Neural progenitor cell (in vitro differentiated cells): ENCODE data around the gene NCAM1. TPM values are rescaled to one million over a fixed set of nuclear protein-coding genes. Genes with fewer than 3 reads are reported as not detected.

ENCODE experiments used
- DNase-seq: peaks from one replicate; pipeline ENCODE4 v3.0.0-alpha.2; 2016; ENCODE audit warnings: low spot score
- H2AFZ ChIP-seq: fragments of 200-600 bp; sonication (generic); replicated peaks from 2 replicates; pipeline ENCODE4 v1.6.1; 2016; ENCODE audit warnings: antibody characterized with exemption
- H3F3A ChIP-seq: fragments of 200-600 bp; sonication (generic); 2 replicates; pipeline ENCODE4 v1.6.1; 2016; ENCODE audit warnings: antibody characterized with exemption, low read depth
- H3K27ac ChIP-seq: fragments of 200-600 bp; sonication (generic); 2 replicates; pipeline ENCODE4 v1.5.1; 2016; ENCODE audit warnings: mild to moderate bottlenecking
- H3K27me3 ChIP-seq: fragments of 200-600 bp; sonication (generic); 2 replicates; pipeline ENCODE4 v1.6.1; 2016; ENCODE audit warnings: mild to moderate bottlenecking, moderate library complexity
- H3K36me3 ChIP-seq: fragments of 200-600 bp; sonication (generic); 2 replicates; pipeline ENCODE4 v1.5.1; 2016
- H3K4me1 ChIP-seq: fragments of 200-600 bp; sonication (generic); 2 replicates; pipeline ENCODE4 v1.6.1; 2016; ENCODE audit warnings: mixed run types
- H3K4me2 ChIP-seq: fragments of 200-600 bp; sonication (generic); 2 replicates; pipeline ENCODE4 v1.6.1; 2016
- H3K4me3 ChIP-seq: fragments of 200-600 bp; sonication (generic); 2 replicates; pipeline ENCODE4 v1.5.1; 2016
- H3K79me2 ChIP-seq: fragments of 200-600 bp; sonication (generic); 2 replicates; pipeline ENCODE4 v1.6.1; 2016; ENCODE audit warnings: low read depth
- H3K9ac ChIP-seq: fragments of 200-600 bp; sonication (generic); 2 replicates; pipeline ENCODE4 v1.6.1; 2016
- H3K9me3 ChIP-seq: fragments of 200-600 bp; sonication (generic); 2 replicates; pipeline ENCODE4 v1.5.1; 2016; ENCODE audit warnings: low read depth
- H4K20me1 ChIP-seq: fragments of 200-600 bp; sonication (generic); 2 replicates; pipeline ENCODE4 v1.6.1; 2016; ENCODE audit warnings: low read depth
- H3K27ac Mint-ChIP-seq: 3 replicates; pipeline ENCODE4 v1.8.0; 2021; ENCODE audit warnings: mixed read lengths
- H3K27me3 Mint-ChIP-seq: 2 replicates; pipeline ENCODE4 v1.8.0; 2022; ENCODE audit warnings: low read depth, mild to moderate bottlenecking, inconsistent platforms, moderate library complexity, mixed read lengths; ENCODE audit not compliant: insufficient read depth
- H3K36me3 Mint-ChIP-seq: 3 replicates; pipeline ENCODE4 v1.8.0; 2021; ENCODE audit warnings: mixed read lengths
- H3K4me1 Mint-ChIP-seq: 3 replicates; pipeline ENCODE4 v1.8.0; 2021; ENCODE audit warnings: mixed read lengths
- H3K4me3 Mint-ChIP-seq: 3 replicates; pipeline ENCODE4 v1.8.0; 2021; ENCODE audit warnings: mild to moderate bottlenecking, moderate library complexity, mixed read lengths
- H3K9me3 Mint-ChIP-seq: 3 replicates; pipeline ENCODE4 v1.8.0; 2020; ENCODE audit warnings: mixed read lengths
- CTCF ChIP-seq: fragments of 200-600 bp; sonication (generic); IDR thresholded peaks from 2 replicates; pipeline ENCODE4 v1.5.1; 2017; ENCODE audit warnings: antibody characterized with exemption, mild to moderate bottlenecking
- EZH2 ChIP-seq: fragments of 200-600 bp; sonication (generic); IDR thresholded peaks from 2 replicates; pipeline ENCODE4 v1.6.1; 2017; ENCODE audit warnings: antibody characterized with exemption, mild to moderate bottlenecking, moderate library complexity
- EZH2phosphoT487 ChIP-seq: fragments of 200-600 bp; sonication (generic); IDR thresholded peaks from 2 replicates; pipeline ENCODE4 v1.6.1; 2017; ENCODE audit warnings: antibody characterized with exemption
- total RNA-seq: library from RNA; depleted of rRNA; stranded (reverse); fragments of >200 nt; gene quantifications from 2 replicates; pipeline ENCODE4 v1.2.3, GENCODE V29; 2015; ENCODE audit warnings: low replicate concordance

The NCAM1 gene
- total RNA-seq, 1 donor from 2014 or later = 17.5 TPM

GRCh38 chr11:112932593-112932992 is 28.6 kb upstream of the NCAM1 start:
- Mint-ChIP-seq H3K4me1 (peaks cover 11% of the 10 kb centered on the region), H3K27ac (no peak overlapping the region)
- no peak overlapping the region for H3K4me3 ChIP-seq

GRCh38 chr11:112933970-112934369 is 27.2 kb upstream of the NCAM1 start:
- Mint-ChIP-seq H3K27me3 (peaks cover 2% of the 10 kb centered on the region), H3K36me3 (no peaks in the 10 kb centered on the region), H3K9me3 (no peaks in the 10 kb centered on the region), H3K4me3 (no peak overlapping the region), H3K27ac (no peak overlapping the region), H3K4me1 (no peaks in the 10 kb centered on the region)
- H4K20me1 ChIP-seq = no peaks in the 10 kb centered on the region
- DNase-seq = no peak
- H3K9ac ChIP-seq = no peak overlapping the region
- no peak overlapping the region for H3K27ac ChIP-seq
- no peaks in the 10 kb centered on the region for H3K27me3 ChIP-seq
- no peaks in the 10 kb centered on the region for H3K9me3 ChIP-seq
- no peak overlapping the region for H3K4me2 ChIP-seq
- H3K79me2 ChIP-seq = no peaks in the 10 kb centered on the region
- TF ChIP-seq EZH2 = no peak
- H3K4me3 ChIP-seq = no peak overlapping the region
- H3K36me3 ChIP-seq = no peaks in the 10 kb centered on the region
- no peak overlapping the region for H2AFZ ChIP-seq
- H3F3A ChIP-seq = no peaks in the 10 kb centered on the region
- peaks cover 6% of the 10 kb centered on the region for H3K4me1 ChIP-seq

More at GRCh38 chr11:112932593-112932992, 28.6 kb upstream of the NCAM1 start:
- H3K4me1 ChIP-seq = peaks cover 11% of the 10 kb centered on the region
- Mint-ChIP-seq H3K27me3 (peaks cover 2% of the 10 kb centered on the region), H3K36me3 (no peaks in the 10 kb centered on the region), H3K4me3 (no peak overlapping the region), H3K9me3 (no peaks in the 10 kb centered on the region)
- no peaks in the 10 kb centered on the region for H3F3A ChIP-seq
- H3K27ac ChIP-seq = no peak overlapping the region
- no peak overlapping the region for H3K4me2 ChIP-seq
- no peaks in the 10 kb centered on the region for H3K27me3 ChIP-seq
- H2AFZ ChIP-seq = no peak overlapping the region
- no peak overlapping the region for H3K9ac ChIP-seq
- no peaks in the 10 kb centered on the region for H3K36me3 ChIP-seq
- no peaks in the 10 kb centered on the region for H3K9me3 ChIP-seq
- TF ChIP-seq EZH2 (no peak), CTCF (no peak), EZH2phosphoT487 (no peak)
- DNase-seq = peak; percentile 11
- H3K79me2 ChIP-seq = no peaks in the 10 kb centered on the region
- no peaks in the 10 kb centered on the region for H4K20me1 ChIP-seq

- H3K27me3 Mint-ChIP-seq = peaks cover 3% of the 10 kb centered on the region
- Histone ChIP-seq H3K27me3 (no peaks in the 10 kb centered on the region), H3K27ac (no peak overlapping the region), H3F3A (no peaks in the 10 kb centered on the region), H3K9me3 (no peaks in the 10 kb centered on the region), H3K9ac (no peak overlapping the region), H3K4me1 (no peaks in the 10 kb centered on the region), H3K36me3 (no peaks in the 10 kb centered on the region), H2AFZ (no peak overlapping the region), H3K79me2 (no peaks in the 10 kb centered on the region), H4K20me1 (no peaks in the 10 kb centered on the region), H3K4me2 (no peak overlapping the region), H3K4me3 (no peak overlapping the region)
- DNase-seq = no peak
- H3K9me3 Mint-ChIP-seq = no peaks in the 10 kb centered on the region
- no peak overlapping the region for H3K4me3 Mint-ChIP-seq
- no peak overlapping the region for H3K27ac Mint-ChIP-seq
- H3K4me1 Mint-ChIP-seq = peaks cover 3% of the 10 kb centered on the region
- no peak for TF ChIP-seq CTCF
- TF ChIP-seq EZH2 = no peak
- TF ChIP-seq EZH2phosphoT487 = no peak
- no peaks in the 10 kb centered on the region for H3K36me3 Mint-ChIP-seq
These were observed 20.1 kb upstream of the NCAM1 start for GRCh38 chr11:112941104-112941503.

GRCh38 chr11:112942966-112943643 is 18.1 kb upstream of the NCAM1 start:
- no peak overlapping the region for H3K4me3 ChIP-seq
- H3K9ac ChIP-seq = no peak overlapping the region
- Mint-ChIP-seq H3K9me3 (no peaks in the 10 kb centered on the region), H3K27ac (no peak overlapping the region), H3K36me3 (no peaks in the 10 kb centered on the region), H3K27me3 (peaks cover 6% of the 10 kb centered on the region), H3K4me1 (peaks cover 3% of the 10 kb centered on the region), H3K4me3 (no peak overlapping the region)
- no peaks in the 10 kb centered on the region for H3F3A ChIP-seq
- no peaks in the 10 kb centered on the region for H3K36me3 ChIP-seq
- TF ChIP-seq EZH2phosphoT487 (no peak), EZH2 (no peak), CTCF (no peak)
- no peaks in the 10 kb centered on the region for H4K20me1 ChIP-seq
- H3K9me3 ChIP-seq = no peaks in the 10 kb centered on the region
- no peaks in the 10 kb centered on the region for H3K79me2 ChIP-seq
- no peak overlapping the region for H3K27ac ChIP-seq
- H3K4me2 ChIP-seq = no peak overlapping the region
- H3K27me3 ChIP-seq = no peaks in the 10 kb centered on the region
- DNase-seq = no peak
- peaks cover 7% of the 10 kb centered on the region for H3K4me1 ChIP-seq
- no peak overlapping the region for H2AFZ ChIP-seq
